Activated CD4-positive, alpha-beta T cell treated with anti-CD3 and anti-CD28 coated beads, Interleukin-2, Interleukin-4, amounts not matched to agents 100 ng/mL and 50 ng/mL, durations not matched to agents 16 hours and 8 hours (primary cell): ENCODE data around the gene PTPN14.

Experiments
- DNase-seq: peaks from one replicate; pipeline ENCODE4 v3.0.0-alpha.2; 2020; ENCODE audit warnings: low spot score

PTPN14 gene

GRCh38 chr1:214330222-214330621, 221.2 kb downstream of the PTPN14 start:
- no peak for DNase-seq

DNA sequence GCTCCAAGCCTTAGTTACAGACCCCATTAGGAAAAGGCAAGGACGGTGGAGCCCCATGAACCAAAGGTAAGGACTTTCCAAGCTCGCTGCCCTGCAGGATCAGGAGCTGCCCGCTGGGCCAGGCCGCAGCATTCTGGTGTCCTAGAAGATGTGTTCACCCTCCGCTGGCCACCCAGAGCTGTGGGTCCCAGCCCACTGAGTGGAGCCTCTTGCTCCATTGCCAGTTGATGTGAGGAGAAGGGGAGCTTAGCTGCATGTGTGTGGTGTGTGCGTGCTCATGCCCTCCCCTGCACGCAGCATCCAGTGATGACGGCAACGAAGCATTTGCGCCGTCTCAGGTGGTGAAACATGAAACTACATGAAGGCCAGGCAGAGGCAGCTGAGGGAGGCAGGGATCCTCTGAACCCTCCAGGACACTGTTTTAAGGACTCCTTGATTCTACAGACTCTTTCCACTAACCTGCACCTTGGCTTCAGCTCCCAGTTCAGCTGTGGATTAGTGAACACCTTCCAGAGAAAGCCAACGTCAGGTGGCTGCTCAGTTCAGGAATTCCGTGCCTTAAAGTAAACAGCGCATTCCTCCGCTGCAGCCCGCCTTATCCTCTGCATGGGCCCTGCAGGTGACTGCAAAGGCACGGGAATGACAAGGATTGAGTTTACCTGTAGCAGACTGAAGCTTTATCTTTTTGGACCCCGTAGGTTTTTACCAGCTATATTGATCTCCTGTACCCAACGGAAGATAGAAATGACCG, 221.8 kb downstream of the PTPN14 start:
- DNase-seq = no peak

GRCh38 chr1:214328770-214329469, 222.5 kb downstream of the PTPN14 start:
- peak; percentile 77 for DNase-seq

GRCh38 chr1:214327514-214327913, 223.9 kb downstream of the PTPN14 start:
- peak; percentile 21 for DNase-seq

DNA sequence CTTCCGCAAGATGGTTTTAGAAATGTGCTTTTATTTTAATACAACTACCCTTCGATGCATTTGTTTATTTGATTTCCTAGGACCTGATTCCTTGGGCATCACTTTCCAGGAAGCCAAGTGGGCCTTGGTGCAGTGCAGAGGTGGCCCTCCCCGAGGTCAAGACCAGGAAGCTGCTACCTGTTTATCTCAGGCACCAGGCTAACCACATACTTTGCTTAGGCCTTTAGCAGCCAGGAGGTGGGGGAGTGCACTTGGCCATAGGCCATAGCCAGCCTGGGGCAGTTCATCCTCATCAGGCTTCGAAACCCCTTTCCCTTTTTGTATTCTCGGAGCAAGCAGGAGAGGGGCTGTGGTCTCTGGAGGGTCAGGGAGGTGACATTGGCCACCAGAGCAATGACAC, 225.0 kb downstream of the PTPN14 start:
- DNase-seq = no peak

DNA sequence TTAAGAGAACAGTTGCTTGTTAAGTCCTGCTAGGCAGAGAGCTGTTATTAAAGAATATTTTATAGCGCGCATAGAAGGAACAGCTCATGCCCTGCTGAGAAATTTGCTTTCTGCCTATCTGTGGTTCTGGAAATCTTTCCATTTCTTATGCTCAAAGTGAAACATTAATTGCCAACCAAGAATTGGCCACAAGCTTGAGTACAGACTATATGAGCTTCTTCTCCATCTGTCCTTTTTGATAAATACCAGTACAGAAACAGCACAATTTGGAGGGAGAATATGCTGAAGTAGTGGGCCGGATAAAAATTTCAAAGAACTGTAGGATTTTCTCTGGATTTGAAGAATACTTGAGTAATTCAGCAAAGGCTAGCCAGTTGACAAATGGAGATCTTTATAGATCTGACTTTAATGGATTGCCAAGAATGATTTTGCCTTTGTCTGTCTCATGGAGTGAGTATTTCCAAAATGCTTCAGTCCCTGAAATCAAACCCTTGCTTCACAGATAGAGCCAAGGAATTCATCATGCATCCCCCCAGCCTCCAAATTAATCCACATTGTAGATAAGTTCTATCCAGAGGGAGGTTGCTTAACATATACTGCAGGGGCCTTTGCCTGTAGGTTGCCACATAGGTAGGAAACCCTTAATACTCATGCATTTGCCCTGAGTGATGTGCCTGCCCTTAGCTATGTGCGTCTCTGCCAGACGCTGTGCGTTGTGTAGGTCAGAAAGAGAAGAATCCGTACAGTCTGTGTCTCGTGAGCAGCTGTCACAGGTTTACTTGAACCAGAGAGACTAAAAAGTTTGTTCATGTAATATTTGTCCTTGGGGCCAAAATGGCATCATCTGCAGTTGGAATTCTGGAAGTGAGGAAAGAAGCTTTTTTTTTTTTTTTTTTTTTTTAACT, 226.3 kb downstream of the PTPN14 start:
- DNase-seq = no peak

GRCh38 chr1:214321705-214322453, 229.5 kb downstream of the PTPN14 start:
- no peak for DNase-seq

GRCh38 chr1:214319938-214320337, 231.5 kb downstream of the PTPN14 start:
- no peak for DNase-seq

DNA sequence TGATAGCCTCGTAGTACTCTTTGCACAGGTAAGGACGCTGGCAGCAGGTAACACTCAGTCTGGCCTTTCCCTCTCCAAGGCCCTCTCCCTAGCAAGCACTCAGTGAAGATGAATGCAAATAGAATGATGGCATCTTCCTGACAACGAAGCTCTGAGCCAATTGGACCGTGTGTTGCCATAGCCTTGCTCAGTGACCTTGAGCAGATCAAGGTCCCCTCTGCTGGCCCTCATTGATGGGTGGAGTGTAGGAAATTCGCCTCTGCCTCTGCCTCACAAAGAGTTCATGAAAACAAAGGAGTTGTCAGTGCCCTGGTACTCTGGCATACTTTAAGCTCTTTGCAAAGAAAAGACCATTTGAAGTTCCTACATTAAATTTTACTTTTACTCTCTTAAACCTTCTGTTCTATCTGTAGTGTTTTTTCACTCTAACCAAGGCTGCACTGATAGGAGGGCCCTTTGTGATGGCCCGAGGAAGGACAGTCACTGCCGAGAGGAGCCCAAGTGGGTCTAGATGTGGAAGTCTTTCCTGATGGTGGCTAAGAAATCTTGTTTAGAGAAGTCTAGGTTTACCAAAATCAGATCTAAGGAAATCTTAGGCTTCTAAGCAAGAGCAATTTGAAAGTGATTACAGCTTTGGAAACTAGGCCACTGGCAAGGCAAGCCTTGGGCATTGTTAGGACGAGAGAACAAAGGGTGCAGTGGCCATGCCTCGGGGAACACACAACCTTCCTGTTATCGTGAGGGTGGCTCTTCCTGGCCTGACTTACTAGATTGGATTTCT, 232.3 kb downstream of the PTPN14 start:
- DNase-seq = no peak

DNA sequence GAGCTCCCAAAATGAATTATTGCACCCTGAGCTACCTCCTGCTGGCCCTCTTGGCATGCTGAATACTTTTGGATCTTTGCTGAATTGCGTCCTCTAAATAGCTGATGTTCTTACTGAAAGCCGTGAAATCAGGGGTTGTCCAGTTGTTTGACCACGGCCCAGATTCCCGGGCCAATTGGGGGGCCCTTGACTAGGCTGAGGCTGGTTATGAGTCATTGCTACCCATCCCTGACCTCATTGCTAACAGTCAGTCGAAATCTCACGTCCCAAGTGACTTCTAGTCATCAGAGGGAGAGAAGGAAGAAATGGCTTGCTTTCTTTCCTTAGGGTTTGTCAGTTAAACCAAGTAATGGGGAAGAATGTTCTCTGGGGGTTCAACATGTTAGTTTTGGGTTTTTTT, 233.0 kb downstream of the PTPN14 start:
- DNase-seq = no peak

DNA sequence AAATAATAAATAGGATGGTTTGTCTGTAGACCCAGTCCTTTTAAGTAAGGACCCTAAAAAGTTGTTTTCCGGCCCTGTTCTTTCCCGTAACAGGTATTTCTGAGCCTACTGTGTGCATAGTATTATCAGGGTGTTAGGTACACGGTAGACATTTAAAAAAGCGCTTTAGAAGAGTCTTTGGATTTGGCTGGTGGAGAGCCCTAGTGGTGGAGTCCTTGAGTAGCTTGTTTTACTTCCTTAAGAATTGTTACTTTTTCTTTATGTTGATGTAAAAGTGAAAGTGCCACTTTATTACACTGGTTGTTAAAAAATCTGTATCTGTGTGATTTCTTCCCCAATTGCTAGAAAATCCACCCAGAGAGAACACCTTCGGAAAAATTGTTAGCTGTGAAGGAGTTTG, 233.7 kb downstream of the PTPN14 start:
- DNase-seq = no peak

GRCh38 chr1:214317300-214317699, 234.1 kb downstream of the PTPN14 start:
- DNase-seq = no peak

GRCh38 chr1:214316593-214316992, 234.8 kb downstream of the PTPN14 start:
- no peak for DNase-seq

- no peak for DNase-seq
Observed at GRCh38 chr1:214314178-214314843, 237.1 kb downstream of the PTPN14 start.

DNA sequence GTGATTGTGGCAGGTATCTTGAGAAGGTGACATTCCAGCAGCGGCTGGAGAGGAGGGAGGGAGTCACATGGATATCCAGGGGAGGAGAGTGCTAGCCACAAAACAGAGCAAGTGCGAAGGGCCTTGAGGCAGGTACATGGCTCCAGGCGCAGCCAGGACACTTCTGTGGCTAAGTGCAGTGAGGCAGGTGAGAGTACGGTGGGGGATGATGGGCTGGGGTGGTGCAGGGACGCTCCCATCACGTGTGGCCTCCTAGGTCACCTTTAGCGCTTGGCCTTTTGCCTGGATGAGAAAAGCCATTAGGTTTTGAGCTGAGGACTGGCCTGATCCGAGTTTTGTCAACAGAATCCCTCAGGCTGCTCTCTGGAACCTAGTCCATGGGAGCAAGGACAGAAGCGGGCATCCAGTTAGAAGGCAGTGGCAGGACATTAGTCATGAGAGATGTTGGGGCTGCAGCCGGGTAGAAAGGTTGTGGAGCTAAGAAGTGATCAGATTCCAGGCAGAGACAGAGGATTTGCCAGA, 238.8 kb downstream of the PTPN14 start:
- DNase-seq = no peak

GRCh38 chr1:214310777-214311690, 240.4 kb downstream of the PTPN14 start:
- DNase-seq = no peak

GRCh38 chr1:214310010-214310409, 241.4 kb downstream of the PTPN14 start:
- peak; percentile 27 for DNase-seq

DNA sequence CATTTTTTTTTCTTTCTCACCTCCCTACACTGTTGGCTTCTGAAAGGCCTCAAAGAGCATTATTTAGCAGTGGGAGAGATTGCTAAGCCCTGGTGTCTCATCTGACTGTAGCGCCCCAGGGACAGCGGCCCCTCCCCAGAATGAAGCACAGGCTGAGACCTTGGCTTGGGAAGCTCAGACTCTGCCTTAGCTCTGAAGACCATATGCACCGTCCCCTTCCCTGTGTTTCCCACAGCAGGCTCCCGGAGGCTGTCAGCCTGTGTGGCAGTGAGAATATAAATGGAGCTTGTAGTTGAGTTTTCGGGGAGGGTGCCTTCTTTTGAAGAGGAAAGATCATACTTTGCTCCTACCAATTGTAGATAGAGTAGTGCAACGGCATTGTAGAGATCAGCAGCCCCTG, 245.1 kb downstream of the PTPN14 start:
- no peak for DNase-seq

- DNase-seq = no peak
Observed at GRCh38 chr1:214305164-214305751, 246.1 kb downstream of the PTPN14 start.
